HG03432 (cell line): Measurements from ENCODE around the gene ASIC3.
A peak's percentile ranks its signal among the peaks of the same experiment; 100 is the strongest.
"Not testable (repeated sequence)": the region's sequence is repeated elsewhere in the genome, so short reads cannot be mapped to it uniquely, and the experiment has no call there.

Experiments used
- ATAC-seq: cut with Tn5 transposase; IDR thresholded peaks from one replicate; pipeline ENCODE4 v1.9.1; 2021; ENCODE audit warnings: mild to moderate bottlenecking, moderate library complexity; ENCODE audit not compliant: unreplicated experiment

Gene ASIC3

DNA sequence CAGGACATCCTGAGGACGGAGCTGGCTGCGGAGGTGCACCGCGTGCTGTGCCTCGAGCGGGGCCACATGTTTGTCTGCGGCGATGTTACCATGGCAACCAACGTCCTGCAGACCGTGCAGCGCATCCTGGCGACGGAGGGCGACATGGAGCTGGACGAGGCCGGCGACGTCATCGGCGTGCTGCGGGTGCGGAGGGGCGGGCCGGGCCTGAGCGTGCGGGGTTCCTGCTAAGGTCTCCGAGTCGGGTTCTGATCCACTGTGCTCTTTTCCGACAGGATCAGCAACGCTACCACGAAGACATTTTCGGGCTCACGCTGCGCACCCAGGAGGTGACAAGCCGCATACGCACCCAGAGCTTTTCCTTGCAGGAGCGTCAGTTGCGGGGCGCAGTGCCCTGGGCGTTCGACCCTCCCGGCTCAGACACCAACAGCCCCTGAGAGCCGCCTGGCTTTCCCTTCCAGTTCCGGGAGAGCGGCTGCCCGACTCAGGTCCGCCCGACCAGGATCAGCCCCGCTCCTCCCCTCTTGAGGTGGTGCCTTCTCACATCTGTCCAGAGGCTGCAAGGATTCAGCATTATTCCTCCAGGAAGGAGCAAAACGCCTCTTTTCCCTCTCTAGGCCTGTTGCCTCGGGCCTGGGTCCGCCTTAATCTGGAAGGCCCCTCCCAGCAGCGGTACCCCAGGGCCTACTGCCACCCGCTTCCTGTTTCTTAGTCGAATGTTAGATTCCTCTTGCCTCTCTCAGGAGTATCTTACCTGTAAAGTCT is 34.4 kb upstream of the ASIC3 start:
- peak; percentile 45 for ATAC-seq

DNA sequence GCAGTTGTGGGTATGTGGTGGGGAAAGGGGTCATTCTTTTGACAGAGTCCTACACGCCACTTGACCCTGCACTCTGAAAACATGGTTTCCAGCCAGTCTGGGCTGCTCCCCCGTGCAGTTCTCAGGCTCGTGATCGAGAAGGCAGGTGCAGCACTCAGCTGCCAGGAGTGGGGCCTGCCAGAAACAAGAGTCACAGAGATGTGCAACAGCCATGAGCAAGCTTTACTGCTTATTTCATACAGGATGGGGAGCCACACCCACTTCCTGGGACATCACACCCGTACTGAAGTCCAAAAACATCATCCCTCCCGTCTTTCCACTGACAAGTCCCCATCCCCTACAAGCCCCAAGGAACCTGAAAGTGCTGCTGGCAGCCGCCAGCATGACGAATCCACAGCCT is 33.4 kb upstream of the ASIC3 start:
- ATAC-seq: no peak

- no peak for ATAC-seq
Observed at GRCh38 chr7:151015967-151016366, 32.4 kb upstream of the ASIC3 start.

GRCh38 chr7:151016505-151016904 is 31.8 kb upstream of the ASIC3 start:
- ATAC-seq: no peak

- no peak for ATAC-seq
Observed at GRCh38 chr7:151016942-151017341, 31.4 kb upstream of the ASIC3 start.

DNA sequence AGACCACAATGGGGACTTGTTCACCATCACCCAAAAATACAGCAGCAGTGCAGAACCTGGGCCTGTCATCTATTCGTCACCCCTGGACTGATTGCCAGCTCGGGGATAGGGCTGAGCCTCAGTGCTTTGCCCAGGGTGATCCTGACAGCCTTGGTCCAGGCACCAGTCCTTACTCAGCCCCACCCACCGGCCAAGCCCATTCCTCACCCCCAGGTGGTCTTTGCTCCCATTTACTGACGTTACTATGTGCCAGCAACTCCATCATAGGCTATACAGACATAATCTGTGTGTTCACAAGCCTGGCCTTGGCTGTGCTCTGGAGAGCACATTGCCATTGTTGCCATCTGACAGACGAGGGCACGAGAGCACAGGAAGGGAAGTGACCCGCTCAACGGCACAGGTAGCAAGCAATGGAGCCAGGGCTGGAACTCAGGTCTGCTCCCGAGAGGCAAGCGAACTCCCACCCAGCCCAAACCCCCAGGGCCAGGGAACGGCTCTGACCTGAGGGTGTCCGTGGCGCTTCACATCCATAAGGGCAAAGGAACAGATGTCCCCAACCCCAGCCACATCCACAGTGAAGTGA is 30.9 kb upstream of the ASIC3 start:
- ATAC-seq: no peak

- ATAC-seq: peak; percentile 68
Observed at GRCh38 chr7:151017953-151018420, 30.3 kb upstream of the ASIC3 start.

DNA sequence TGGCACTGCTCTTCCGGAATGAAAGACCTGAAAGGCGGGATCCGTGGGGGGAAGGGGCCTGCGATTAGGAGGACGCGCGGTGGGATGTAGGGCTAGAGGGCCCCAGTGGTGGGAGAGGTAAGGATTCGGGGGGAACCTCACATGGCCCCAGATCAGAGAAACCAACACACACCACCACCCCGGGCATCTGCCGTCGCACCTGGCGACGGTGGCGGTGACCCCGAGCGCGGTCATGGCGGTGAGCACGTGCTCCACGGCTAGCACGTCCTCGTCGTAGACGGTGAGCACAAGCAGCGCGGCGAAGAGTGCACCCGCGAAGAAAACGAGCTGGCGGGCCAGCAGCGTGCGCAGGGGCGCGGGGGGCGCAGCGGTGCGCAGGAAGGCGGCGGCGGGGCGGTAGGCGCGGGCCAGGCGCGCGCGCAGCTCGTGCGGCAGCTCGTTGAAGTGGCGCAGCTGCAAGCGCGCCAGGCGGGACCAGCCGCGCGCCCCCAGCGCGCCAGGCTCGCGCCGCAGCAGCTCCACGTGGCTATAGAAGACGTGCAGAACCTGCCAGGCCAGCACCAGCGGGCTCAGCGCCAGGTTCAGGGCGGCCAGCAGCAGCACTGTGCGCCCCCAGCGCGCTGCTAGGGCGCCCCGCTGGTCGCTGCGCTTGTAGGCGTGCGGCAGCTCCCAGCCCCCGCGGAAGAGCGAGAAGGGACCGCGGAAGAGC is 29.8 kb upstream of the ASIC3 start:
- ATAC-seq: peak; percentile 23

GRCh38 chr7:151019130-151019447 is 29.2 kb upstream of the ASIC3 start:
- ATAC-seq: no peak

DNA sequence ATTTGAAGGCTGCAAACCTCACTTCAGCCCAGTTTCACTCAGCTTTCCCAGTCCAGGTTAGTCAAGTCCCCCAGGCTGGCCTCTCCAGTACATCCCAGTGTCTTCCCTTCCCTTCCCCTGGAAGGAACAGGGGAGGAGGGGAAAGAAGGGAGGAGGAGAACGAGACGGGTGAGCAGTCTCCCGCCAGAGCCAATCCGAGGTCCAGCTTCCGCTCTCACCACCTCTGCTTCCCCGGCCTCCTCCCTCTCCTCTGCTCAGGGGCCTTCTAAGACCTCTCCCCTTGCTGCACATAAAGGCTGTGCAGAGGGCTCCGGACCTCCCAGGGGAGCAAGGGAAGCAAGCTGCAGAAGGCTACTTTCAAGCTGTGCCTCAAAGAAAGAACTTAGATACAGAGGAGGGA is 28.1 kb upstream of the ASIC3 start:
- no peak for ATAC-seq

DNA sequence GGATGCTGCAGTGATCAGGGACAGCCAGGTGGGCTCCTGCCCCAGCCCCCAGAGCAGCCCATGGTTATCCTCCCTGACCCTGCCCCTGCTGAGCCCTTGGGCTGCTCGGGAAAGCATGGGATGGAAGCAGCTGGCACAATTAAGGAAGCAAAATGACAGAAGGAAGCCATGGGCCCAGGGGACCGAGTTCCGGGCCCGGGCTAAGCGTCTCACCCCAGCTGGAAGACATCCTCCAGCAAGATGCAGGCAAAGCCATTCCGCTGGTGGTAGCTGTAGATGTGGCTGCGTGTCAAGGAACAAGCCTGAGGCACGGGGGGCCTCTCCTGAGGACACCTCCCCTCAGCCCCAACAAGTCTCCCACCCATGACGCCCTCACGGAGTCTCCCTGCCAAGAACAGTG is 25.1 kb upstream of the ASIC3 start:
- no peak for ATAC-seq

GRCh38 chr7:151024435-151025056 is 23.8 kb upstream of the ASIC3 start, which contains the start of gene ATG9B:
Gene ATG9B, minus strand, starts transcription at chr7:151024494. Its CDS starts 71 bp downstream, at chr7:151024423.
- ATAC-seq: no peak

GRCh38 chr7:151025924-151026671 is 22.2 kb upstream of the ASIC3 start:
- ATAC-seq: no peak

DNA sequence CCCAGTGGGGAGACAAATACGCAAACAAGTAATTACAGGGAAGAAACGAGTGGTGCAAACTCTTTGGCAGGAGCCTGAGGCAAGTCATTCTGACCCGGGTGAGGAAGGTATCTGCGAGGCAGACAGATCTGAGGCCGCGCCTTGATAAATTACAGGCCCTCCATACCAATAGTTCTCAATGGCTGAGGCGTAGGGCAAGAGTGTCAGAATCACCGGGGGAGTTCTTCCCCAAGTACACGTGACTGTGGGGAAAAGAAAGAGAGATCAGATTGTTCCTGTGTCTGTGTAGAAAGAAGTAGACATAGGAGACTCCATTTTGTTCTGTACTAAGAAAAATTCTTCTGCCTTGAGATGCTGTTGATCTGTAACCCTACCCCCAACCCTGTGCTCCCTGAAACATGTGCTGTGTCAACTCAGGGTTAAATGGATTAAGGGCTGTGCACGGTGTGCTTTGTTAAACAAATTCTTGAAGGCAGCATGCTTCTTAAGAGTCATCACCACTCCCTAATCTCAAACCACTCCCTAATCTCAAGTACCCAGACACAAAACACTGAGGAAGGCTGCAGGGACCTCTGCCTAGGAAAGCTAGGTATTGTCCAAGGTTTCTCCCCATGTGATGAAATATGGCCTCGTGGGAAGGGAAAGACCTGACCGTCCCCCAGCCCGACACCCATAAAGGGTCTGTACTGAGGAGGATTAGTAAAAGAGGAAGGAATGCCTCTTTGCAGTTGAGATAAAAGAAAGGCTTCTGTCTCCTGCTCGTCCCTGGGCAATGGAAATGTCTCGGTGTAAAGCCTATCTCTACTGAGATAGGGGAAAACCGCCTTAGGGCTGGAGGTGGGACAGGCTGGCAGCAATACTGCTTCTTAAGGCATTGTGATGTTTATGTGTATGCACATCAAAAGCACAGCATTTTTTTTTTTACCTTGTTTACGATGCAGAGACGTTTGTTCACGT is 21.3 kb upstream of the ASIC3 start:
- ATAC-seq: not testable (repeated sequence)

DNA sequence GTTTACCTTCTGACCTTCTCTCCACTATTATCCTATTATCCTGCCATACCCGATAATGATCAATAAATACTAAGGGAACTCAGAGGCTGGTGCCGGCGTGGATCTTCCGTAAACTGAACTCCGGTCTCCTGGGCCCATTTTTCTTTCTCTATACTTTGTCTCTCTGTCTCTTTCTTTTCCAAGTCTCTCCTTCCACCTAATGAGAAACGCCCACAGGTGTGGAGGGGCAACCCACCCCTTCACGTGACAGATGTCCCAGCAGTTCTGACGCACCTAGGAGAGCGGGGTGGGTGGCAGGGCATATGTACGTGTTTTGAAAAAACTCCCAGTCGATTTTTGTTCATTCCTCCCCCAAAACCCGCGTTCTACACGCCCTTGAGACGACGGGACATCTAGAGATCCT is 20.6 kb upstream of the ASIC3 start:
- ATAC-seq: not testable (repeated sequence)

GRCh38 chr7:151028131-151028947 is 20.0 kb upstream of the ASIC3 start, which contains the start of gene ABCB8:
Gene ABCB8, plus strand, starts transcription at chr7:151028450. Its CDS starts 66 bp downstream, at chr7:151028516.
- ATAC-seq: peak; percentile 96

- ATAC-seq: no peak
Observed at GRCh38 chr7:151028948-151029501, 19.3 kb upstream of the ASIC3 start.

- ATAC-seq: no peak
Observed at GRCh38 chr7:151031011-151031410, 17.3 kb upstream of the ASIC3 start.
